CD14-positive monocyte (primary cell): ENCODE data around the gene PROKR1. TPM values are rescaled to one million over a fixed set of nuclear protein-coding genes. Genes with fewer than 3 reads are reported as not detected.

Experiments used
- DNase-seq, 3 donors: peaks; one replicate each; pipeline ENCODE4 v3.0.0-alpha.2; 2011 to 2022
- H2AFZ ChIP-seq: 2 replicates; pipeline ENCODE4 v1.6.0; 2012; ENCODE audit warnings: mild to moderate bottlenecking, low read depth, low read length, inconsistent platforms; ENCODE audit not compliant: insufficient read depth, poor library complexity, severe bottlenecking
- H3K27ac ChIP-seq, 2 donors: 1 replicate in 1 of 2; 2 replicates in 1 of 2; pipeline ENCODE4 v1.5.1; 2012 to 2013; ENCODE audit warnings: low read length in 2 of 2, control low read depth in 1 of 2, inconsistent platforms in 1 of 2, low read depth in 1 of 2, mild to moderate bottlenecking in 1 of 2
- H3K27me3 ChIP-seq, 2 donors: one replicate each; pipeline versions ENCODE4 v1.6.0 to v1.6.1; 2011 to 2013; ENCODE audit warnings: low read length in 2 of 2; ENCODE audit not compliant: control insufficient read depth in 2 of 2, insufficient read depth in 2 of 2
- H3K36me3 ChIP-seq, 2 donors: replicated peaks in 1 of 2; 1 replicate in 1 of 2; 2 replicates in 1 of 2; pipeline versions ENCODE4 v1.5.1 to v1.6.1; 2012 to 2013; ENCODE audit warnings: low read length in 2 of 2, control low read depth in 1 of 2, inconsistent platforms in 1 of 2, mild to moderate bottlenecking in 1 of 2; ENCODE audit not compliant: insufficient read depth in 2 of 2, control insufficient read depth in 1 of 2
- H3K4me1 ChIP-seq, 2 donors: 1 replicate in 1 of 2; 2 replicates in 1 of 2; pipeline versions ENCODE4 v1.5.1 to v1.6.1; 2012 to 2013; ENCODE audit warnings: low read length in 2 of 2, control low read depth in 1 of 2, inconsistent platforms in 1 of 2, mild to moderate bottlenecking in 1 of 2, moderate library complexity in 1 of 2; ENCODE audit not compliant: insufficient read depth in 2 of 2, control insufficient read depth in 1 of 2
- H3K4me2 ChIP-seq: replicated peaks from 2 replicates; pipeline ENCODE3; 2012; ENCODE audit warnings: low read length, moderate library complexity, mild to moderate bottlenecking; ENCODE audit not compliant: poor library complexity, severe bottlenecking; ENCODE audit errors: extremely low read depth
- H3K4me3 ChIP-seq, 3 experiments: fragments of 200-600 bp in 1 of 3; sonication (generic) in 1 of 3; replicated peaks in 1 of 3; 1 replicate in 2 of 3; 2 replicates in 1 of 3; pipeline ENCODE4 v1.5.1; 2011 to 2013; ENCODE audit warnings: low read length in 3 of 3, mild to moderate bottlenecking in 3 of 3, control low read depth in 2 of 3, low read depth in 2 of 3, inconsistent platforms in 1 of 3, moderate library complexity in 1 of 3
- H3K79me2 ChIP-seq: 2 replicates; pipeline ENCODE4 v1.6.0; 2012; ENCODE audit warnings: mild to moderate bottlenecking, control low read depth, inconsistent platforms, low read length, moderate library complexity; ENCODE audit not compliant: insufficient read depth
- H3K9ac ChIP-seq: 2 replicates; pipeline ENCODE4 v1.6.0; 2017; ENCODE audit warnings: low read length, mild to moderate bottlenecking; ENCODE audit not compliant: insufficient read depth, poor library complexity, severe bottlenecking
- H3K9me3 ChIP-seq, 2 donors: replicated peaks in 1 of 2; 1 replicate in 1 of 2; 2 replicates in 1 of 2; pipeline versions ENCODE4 v1.5.1 to v1.6.1; 2012 to 2013; ENCODE audit warnings: low read length in 2 of 2, control low read depth in 1 of 2; ENCODE audit not compliant: control insufficient read depth in 1 of 2, insufficient read depth in 1 of 2
- H4K20me1 ChIP-seq: 2 replicates; pipeline ENCODE4 v1.6.0; 2012; ENCODE audit warnings: mild to moderate bottlenecking, low read length, control low read depth, moderate library complexity; ENCODE audit not compliant: insufficient read depth
- H3K27ac Mint-ChIP-seq, 7 donors: one replicate each; pipeline ENCODE4 v1.8.0; 2020; ENCODE audit warnings: mild to moderate bottlenecking in 7 of 7, mixed read lengths in 7 of 7, moderate library complexity in 6 of 7, inconsistent platforms in 2 of 7
- H3K27me3 Mint-ChIP-seq, 3 donors: one replicate each; pipeline ENCODE4 v1.8.0; 2021 to 2022; ENCODE audit warnings: low read depth in 3 of 3, mild to moderate bottlenecking in 3 of 3, mixed read lengths in 3 of 3, moderate library complexity in 3 of 3, inconsistent platforms in 1 of 3
- H3K36me3 Mint-ChIP-seq, 2 donors: one replicate each; pipeline ENCODE4 v1.8.0; 2020; ENCODE audit warnings: mixed read lengths in 2 of 2, inconsistent platforms in 1 of 2, mild to moderate bottlenecking in 1 of 2
- H3K4me1 Mint-ChIP-seq: one replicate; pipeline ENCODE4 v1.8.0; 2020; ENCODE audit warnings: mild to moderate bottlenecking, mixed read lengths
- H3K4me3 Mint-ChIP-seq, 2 donors: one replicate each; pipeline ENCODE4 v1.8.0; 2020; ENCODE audit warnings: mild to moderate bottlenecking in 2 of 2, mixed read lengths in 2 of 2, moderate library complexity in 1 of 2
- H3K9me3 Mint-ChIP-seq, 7 donors: one replicate each; pipeline ENCODE4 v1.8.0; 2020 to 2022; ENCODE audit warnings: mixed read lengths in 7 of 7, mild to moderate bottlenecking in 6 of 7, moderate library complexity in 6 of 7, inconsistent platforms in 2 of 7
- CTCF ChIP-seq: fragments of 200-600 bp; IDR thresholded peaks from one replicate; pipeline ENCODE4 v1.8.0; 2022; ENCODE audit warnings: antibody characterized with exemption, mild to moderate bottlenecking
- WGBS: methylation state at CpG from one replicate; pipeline ENCODE4 v1.1.5; 2013; ENCODE audit warnings: missing lambda C conversion rate; ENCODE audit not compliant: insufficient coverage; 5-methylcytosine and 5-hydroxymethylcytosine counted together
- intact Hi-C, 2 donors: fragments of 100-400 bp; cut with micrococcal nuclease; formaldehyde crosslinking; loops; one replicate each; pipeline versions ENCODE4 v1.15.0 to v1.15.1; 2023
- polyA plus RNA-seq, 3 donors: library from polyadenylated mRNA; depleted of rRNA in 1 of 3; unstranded in 2 of 3; stranded (reverse) in 1 of 3; fragments of 300-500 nt in 2 of 3; fragments of >200 nt in 1 of 3; fragmentation: Illumina TruSeq in 2 of 3; gene quantifications; 1 replicate in 2 of 3; 2 replicates in 1 of 3; pipeline ENCODE4 v1.2.3, GENCODE V29; 2012 to 2021

Gene PROKR1
- polyA plus RNA-seq, 3 donors: 0.01 TPM; not detected in 2

GRCh38 chr2:68627615-68628014 lies 15.8 kb upstream of the PROKR1 start:
- 100% methylated on average over 3 of the region's 3 CpGs for WGBS

GRCh38 chr2:68632021-68632420 lies 11.4 kb upstream of the PROKR1 start:
- H3K36me3 ChIP-seq: no peaks in the 10 kb centered on the region
- H3K9ac ChIP-seq: no peak overlapping the region
- H3K4me3 ChIP-seq: no peak overlapping the region
- H2AFZ ChIP-seq: no peak overlapping the region
- H3K79me2 ChIP-seq: no peaks in the 10 kb centered on the region
- no peaks in the 10 kb centered on the region for H3K4me1 ChIP-seq
- peaks cover 0 to 10% of the 10 kb centered on the region in 2 donors for H3K9me3 ChIP-seq
- no peaks in the 10 kb centered on the region for H4K20me1 ChIP-seq
- H3K27me3 ChIP-seq: no peaks in the 10 kb centered on the region
- DNase-seq: no peak
- peaks cover 0 to 3% of the 10 kb centered on the region in 2 donors for H3K36me3 Mint-ChIP-seq
- peaks cover 6 to 9% (median 6%) of the 10 kb centered on the region in 3 donors for H3K27me3 Mint-ChIP-seq
- no peak overlapping the region for H3K4me3 Mint-ChIP-seq
- no peak for TF ChIP-seq CTCF
- H3K27ac Mint-ChIP-seq: no peak overlapping the region
- peaks cover 5 to 13% (median 11%) of the 10 kb centered on the region in 7 donors for H3K9me3 Mint-ChIP-seq
- no peaks in the 10 kb centered on the region for H3K4me1 Mint-ChIP-seq
- no peak overlapping the region for H3K4me2 ChIP-seq
- no peak overlapping the region for H3K27ac ChIP-seq
- whole genome bisulfite sequencing: 100% methylated on average over 1 of the region's 3 CpGs
- intact Hi-C loops: no loop called here

More at GRCh38 chr2:68627615-68628014, 15.8 kb upstream of the PROKR1 start:
- Histone ChIP-seq H3K27ac (no peak overlapping the region), H3K36me3 (no peaks in the 10 kb centered on the region), H3K79me2 (no peaks in the 10 kb centered on the region), H3K4me1 (no peaks in the 10 kb centered on the region), H4K20me1 (no peaks in the 10 kb centered on the region), H3K4me3 (no peak overlapping the region), H2AFZ (no peak overlapping the region), H3K9ac (no peak overlapping the region), H3K9me3 (peaks cover 4 to 12% of the 10 kb centered on the region in 2 donors), H3K27me3 (no peaks in the 10 kb centered on the region), H3K4me2 (no peak overlapping the region)
- intact Hi-C loops: no loop called here
- H3K4me3 Mint-ChIP-seq: no peak overlapping the region
- peaks cover 8 to 22% (median 16%) of the 10 kb centered on the region in 7 donors for H3K9me3 Mint-ChIP-seq
- H3K27ac Mint-ChIP-seq: no peak overlapping the region
- no peaks in the 10 kb centered on the region for H3K4me1 Mint-ChIP-seq
- TF ChIP-seq CTCF: no peak
- no peak for DNase-seq
- peaks cover 2 to 5% (median 4%) of the 10 kb centered on the region in 3 donors for H3K27me3 Mint-ChIP-seq
- peaks cover 0 to 3% of the 10 kb centered on the region in 2 donors for H3K36me3 Mint-ChIP-seq
